H9 (cell line): ENCODE results near the gene ARMCX2. TPM values are rescaled to one million over a fixed set of nuclear protein-coding genes. Genes with fewer than 3 reads are reported as not detected.

Source experiments
- DNase-seq: peaks from one replicate; pipeline ENCODE4 v3.0.0-alpha.2; 2017
- H2AFZ ChIP-seq: one replicate; pipeline ENCODE4 v1.6.1; 2013; ENCODE audit warnings: mild to moderate bottlenecking, low read length, control low read depth, moderate library complexity
- H2AK5ac ChIP-seq: 2 replicates; pipeline ENCODE4 v1.6.1; 2013; ENCODE audit warnings: low read length, control low read depth, mixed read lengths; ENCODE audit not compliant: insufficient read length
- H2BK120ac ChIP-seq: one replicate; pipeline ENCODE4 v1.6.1; 2013; ENCODE audit warnings: low read depth, mild to moderate bottlenecking, low read length, control low read depth, inconsistent platforms; ENCODE audit not compliant: poor library complexity, severe bottlenecking
- H2BK12ac ChIP-seq: 2 replicates; pipeline ENCODE4 v1.6.1; 2013; ENCODE audit warnings: low read length, control low read depth, mixed read lengths, low read depth; ENCODE audit not compliant: insufficient read length
- H2BK15ac ChIP-seq: 2 replicates; pipeline ENCODE4 v1.6.1; 2013; ENCODE audit warnings: low read depth, low read length, control low read depth
- H2BK20ac ChIP-seq: one replicate; pipeline ENCODE4 v1.6.1; 2013; ENCODE audit warnings: low read depth, mild to moderate bottlenecking, low read length, control low read depth, inconsistent platforms; ENCODE audit not compliant: poor library complexity, severe bottlenecking
- H2BK5ac ChIP-seq: 2 replicates; pipeline ENCODE4 v1.6.1; 2013; ENCODE audit warnings: low read length, control low read depth, mixed read lengths; ENCODE audit not compliant: insufficient read length
- H3K14ac ChIP-seq: 2 replicates; pipeline ENCODE4 v1.6.1; 2013; ENCODE audit warnings: low read length, control low read depth; ENCODE audit not compliant: insufficient read depth
- H3K18ac ChIP-seq: 2 replicates; pipeline ENCODE4 v1.6.1; 2013; ENCODE audit warnings: low read depth, mild to moderate bottlenecking, mixed read lengths, low read length, control low read depth; ENCODE audit not compliant: insufficient read length
- H3K23ac ChIP-seq: 2 replicates; pipeline ENCODE4 v1.6.1; 2013; ENCODE audit warnings: low read length, control low read depth, mixed read lengths, low read depth; ENCODE audit not compliant: insufficient read length
- H3K23me2 ChIP-seq: 2 replicates; pipeline ENCODE4 v1.6.1; 2013; ENCODE audit warnings: low read depth, mild to moderate bottlenecking, mixed read lengths, low read length, control low read depth; ENCODE audit not compliant: insufficient read length, poor library complexity, severe bottlenecking
- H3K27ac ChIP-seq: 2 replicates; pipeline ENCODE4 v1.5.1; 2013; ENCODE audit warnings: low read length, control low read depth, mixed read lengths, low read depth; ENCODE audit not compliant: insufficient read length
- H3K27me3 ChIP-seq: 2 replicates; pipeline ENCODE4 v1.6.1; 2013; ENCODE audit warnings: low read length, control low read depth, inconsistent platforms; ENCODE audit not compliant: insufficient read depth
- H3K4ac ChIP-seq: 2 replicates; pipeline ENCODE4 v1.6.1; 2013; ENCODE audit warnings: low read depth, mild to moderate bottlenecking, control low read depth, inconsistent platforms, low read length, moderate library complexity
- H3K4me1 ChIP-seq: 2 replicates; pipeline ENCODE4 v1.6.1; 2013; ENCODE audit warnings: low read length, control low read depth, inconsistent platforms; ENCODE audit not compliant: insufficient read depth
- H3K4me2 ChIP-seq: 2 replicates; pipeline ENCODE4 v1.6.1; 2013; ENCODE audit warnings: low read length, control low read depth, mixed read lengths; ENCODE audit not compliant: insufficient read length, insufficient read depth
- H3K56ac ChIP-seq: 2 replicates; pipeline ENCODE4 v1.6.1; 2013; ENCODE audit warnings: low read depth, mild to moderate bottlenecking, mixed read lengths, low read length, control low read depth; ENCODE audit not compliant: insufficient read length
- H3K79me1 ChIP-seq: 2 replicates; pipeline ENCODE4 v1.6.1; 2013; ENCODE audit warnings: low read depth, mild to moderate bottlenecking, moderate library complexity, low read length, control low read depth, inconsistent platforms; ENCODE audit not compliant: insufficient read depth, poor library complexity, severe bottlenecking
- H3K79me2 ChIP-seq: 2 replicates; pipeline ENCODE4 v1.6.1; 2013; ENCODE audit warnings: low read length, control low read depth, inconsistent platforms; ENCODE audit not compliant: insufficient read depth
- H3K9ac ChIP-seq: 2 replicates; pipeline ENCODE4 v1.6.1; 2013; ENCODE audit warnings: low read length, control low read depth, mixed read lengths; ENCODE audit not compliant: insufficient read length; ENCODE audit errors: extremely low read depth
- H3K9me3 ChIP-seq: one replicate; pipeline ENCODE4 v1.6.1; 2013; ENCODE audit warnings: low read depth, low read length, inconsistent platforms; ENCODE audit not compliant: control insufficient read depth
- H3T11ph ChIP-seq: one replicate; pipeline ENCODE4 v1.6.1; 2013; ENCODE audit warnings: mild to moderate bottlenecking, low read length, control low read depth, inconsistent platforms
- H4K20me1 ChIP-seq: one replicate; pipeline ENCODE4 v1.6.1; 2013; ENCODE audit not compliant: control insufficient read depth, insufficient read length, insufficient read depth
- H4K5ac ChIP-seq: 2 replicates; pipeline ENCODE4 v1.6.1; 2013; ENCODE audit warnings: low read depth, mild to moderate bottlenecking, mixed read lengths, low read length, control low read depth; ENCODE audit not compliant: insufficient read length
- H4K8ac ChIP-seq: replicated peaks from 2 replicates; pipeline ENCODE4 v1.6.1; 2013; ENCODE audit warnings: low read length, control low read depth, mixed read lengths, low read depth; ENCODE audit not compliant: insufficient read length
- H4K91ac ChIP-seq: 2 replicates; pipeline ENCODE4 v1.6.1; 2013; ENCODE audit warnings: low read depth, mild to moderate bottlenecking, moderate library complexity, mixed read lengths, low read length, control low read depth; ENCODE audit not compliant: insufficient read length
- H3K27ac Mint-ChIP-seq, 3 experiments: 2 replicates in 2 of 3; 3 replicates in 1 of 3; pipeline ENCODE4 v1.8.0; 2020 to 2021; ENCODE audit warnings: mixed read lengths in 3 of 3, mild to moderate bottlenecking in 1 of 3, moderate library complexity in 1 of 3
- H3K27me3 Mint-ChIP-seq: 2 replicates; pipeline ENCODE4 v1.8.0; 2021; ENCODE audit warnings: low read depth, mild to moderate bottlenecking, moderate library complexity, mixed read lengths
- H3K36me3 Mint-ChIP-seq, 3 experiments: 2 replicates in 2 of 3; 3 replicates in 1 of 3; pipeline ENCODE4 v1.8.0; 2020 to 2021; ENCODE audit warnings: low read depth in 3 of 3, mixed read lengths in 3 of 3; ENCODE audit not compliant: insufficient read depth in 1 of 3
- H3K4me1 Mint-ChIP-seq, 2 experiments: 2 replicates each; pipeline ENCODE4 v1.8.0; 2020; ENCODE audit warnings: mixed read lengths in 2 of 2
- H3K4me3 Mint-ChIP-seq, 2 experiments: 2 replicates in 1 of 2; 3 replicates in 1 of 2; pipeline ENCODE4 v1.8.0; 2020 to 2021; ENCODE audit warnings: mild to moderate bottlenecking in 2 of 2, mixed read lengths in 2 of 2, moderate library complexity in 1 of 2
- H3K9me3 Mint-ChIP-seq, 2 experiments: 2 replicates in 1 of 2; 3 replicates in 1 of 2; pipeline ENCODE4 v1.8.0; 2020; ENCODE audit warnings: mild to moderate bottlenecking in 2 of 2, mixed read lengths in 2 of 2, moderate library complexity in 1 of 2
- WGBS: extraction: QIAGEN DNeasy Blood & Tissue Kit; methylation state at CpG from one replicate; pipeline ENCODE4 v1.1.7; 2013; ENCODE audit warnings: missing lambda C conversion rate, low lambda C conversion rate, mixed read lengths; ENCODE audit not compliant: insufficient read length; ENCODE audit errors: extremely low coverage; 5-methylcytosine and 5-hydroxymethylcytosine counted together
- total RNA-seq: library from RNA; stranded (reverse); gene quantifications from 2 replicates; pipeline ENCODE4 v1.2.1, GENCODE V29; 2021
- TF ChIP-seq, protein P1 (sequence below): fragments of 200-600 bp; sonication (generic); conservative IDR thresholded peaks from 3 replicates; pipeline ENCODE4 v1.8.0; 2021; ENCODE audit warnings: antibody characterized with exemption, mild to moderate bottlenecking

ARMCX2 gene
- total RNA-seq, 1 experiment from 2014 or later = 108 TPM

DNA sequence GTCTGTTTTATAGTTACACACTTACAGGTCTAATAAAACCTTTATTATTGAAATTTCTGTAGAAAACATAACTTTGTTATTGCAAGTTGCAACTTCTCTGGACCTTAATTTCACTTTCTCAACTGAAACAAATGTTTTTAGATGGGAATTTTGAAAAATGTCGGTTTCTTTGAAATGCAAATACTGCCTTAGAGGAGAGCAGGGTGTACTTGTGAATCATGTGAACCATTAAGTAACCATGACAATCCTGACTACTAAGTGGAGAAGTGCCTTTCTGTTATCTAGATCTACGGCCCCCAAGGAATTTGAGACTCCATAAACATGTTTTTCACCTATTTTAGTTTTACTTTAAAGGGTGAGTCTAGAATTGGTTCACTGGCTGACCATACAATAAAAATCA lies 8.5 kb upstream of the ARMCX2 start:
- H3K36me3 Mint-ChIP-seq = no peaks in the 10 kb centered on the region; a peak in 4 of 7 replicates

More for the DNA sequence above, 8.5 kb upstream of the ARMCX2 start:
- Mint-ChIP-seq H3K27me3 (peaks cover 6% of the 10 kb centered on the region; the same call in 1 of the 2 replicates), H3K4me1 (peaks cover 5% of the 10 kb centered on the region in 2 experiments; a peak in 1 of 4 replicates), H3K9me3 (peaks cover 46 to 52% of the 10 kb centered on the region in 2 experiments), H3K27ac (no peak overlapping the region), H3K4me3 (no peak overlapping the region)
- no peak overlapping the region for H4K5ac ChIP-seq
- H2BK12ac ChIP-seq = no peak overlapping the region
- H2AK5ac ChIP-seq = no peak overlapping the region
- no peak overlapping the region for H2BK120ac ChIP-seq
- no peak overlapping the region for H3K23ac ChIP-seq
- no peak overlapping the region for H2BK5ac ChIP-seq
- no peak for DNase-seq
- H3K9ac ChIP-seq = no peak overlapping the region
- H4K91ac ChIP-seq = no peak overlapping the region
- H3K14ac ChIP-seq = no peak overlapping the region
- H3K4ac ChIP-seq = no peak overlapping the region
- no peaks in the 10 kb centered on the region for H3K79me1 ChIP-seq
- no peak overlapping the region for H2AFZ ChIP-seq
- H3K56ac ChIP-seq = no peak overlapping the region
- H2BK15ac ChIP-seq = no peak overlapping the region
- peaks cover 24% of the 10 kb centered on the region for H3K9me3 ChIP-seq
- no CpG with 5 or more reads among the region's 2 CpGs for WGBS
- no peaks in the 10 kb centered on the region for H3K4me1 ChIP-seq
- TF ChIP-seq, protein P1, sequence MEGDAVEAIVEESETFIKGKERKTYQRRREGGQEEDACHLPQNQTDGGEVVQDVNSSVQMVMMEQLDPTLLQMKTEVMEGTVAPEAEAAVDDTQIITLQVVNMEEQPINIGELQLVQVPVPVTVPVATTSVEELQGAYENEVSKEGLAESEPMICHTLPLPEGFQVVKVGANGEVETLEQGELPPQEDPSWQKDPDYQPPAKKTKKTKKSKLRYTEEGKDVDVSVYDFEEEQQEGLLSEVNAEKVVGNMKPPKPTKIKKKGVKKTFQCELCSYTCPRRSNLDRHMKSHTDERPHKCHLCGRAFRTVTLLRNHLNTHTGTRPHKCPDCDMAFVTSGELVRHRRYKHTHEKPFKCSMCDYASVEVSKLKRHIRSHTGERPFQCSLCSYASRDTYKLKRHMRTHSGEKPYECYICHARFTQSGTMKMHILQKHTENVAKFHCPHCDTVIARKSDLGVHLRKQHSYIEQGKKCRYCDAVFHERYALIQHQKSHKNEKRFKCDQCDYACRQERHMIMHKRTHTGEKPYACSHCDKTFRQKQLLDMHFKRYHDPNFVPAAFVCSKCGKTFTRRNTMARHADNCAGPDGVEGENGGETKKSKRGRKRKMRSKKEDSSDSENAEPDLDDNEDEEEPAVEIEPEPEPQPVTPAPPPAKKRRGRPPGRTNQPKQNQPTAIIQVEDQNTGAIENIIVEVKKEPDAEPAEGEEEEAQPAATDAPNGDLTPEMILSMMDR = no peak
- no peak overlapping the region for H3K18ac ChIP-seq
- no peak overlapping the region for H3K4me2 ChIP-seq
- no peak overlapping the region for H4K8ac ChIP-seq
- no peaks in the 10 kb centered on the region for H3K23me2 ChIP-seq
- no peak overlapping the region for H3T11ph ChIP-seq
- no peaks in the 10 kb centered on the region for H3K79me2 ChIP-seq
- no peak overlapping the region for H2BK20ac ChIP-seq
- H4K20me1 ChIP-seq = no peaks in the 10 kb centered on the region
- H3K27ac ChIP-seq = no peak overlapping the region
- no peaks in the 10 kb centered on the region for H3K27me3 ChIP-seq
